DND-41 (cell line): ENCODE measurements around the gene RETREG2.

Experiments used
- EZH2 ChIP-seq: IDR thresholded peaks from 3 replicates; pipeline ENCODE4 v1.6.1; 2012; ENCODE audit warnings: borderline replicate concordance, low read depth, mild to moderate bottlenecking, moderate library complexity, low read length, inconsistent platforms; ENCODE audit not compliant: severe bottlenecking
- TF ChIP-seq, protein P1 (sequence below): IDR thresholded peaks from 2 replicates; pipeline ENCODE4 v1.5.1; 2012; ENCODE audit warnings: borderline replicate concordance, low read length, moderate library complexity, mild to moderate bottlenecking; ENCODE audit not compliant: poor library complexity, severe bottlenecking; ENCODE audit errors: extremely low read depth

DNA sequence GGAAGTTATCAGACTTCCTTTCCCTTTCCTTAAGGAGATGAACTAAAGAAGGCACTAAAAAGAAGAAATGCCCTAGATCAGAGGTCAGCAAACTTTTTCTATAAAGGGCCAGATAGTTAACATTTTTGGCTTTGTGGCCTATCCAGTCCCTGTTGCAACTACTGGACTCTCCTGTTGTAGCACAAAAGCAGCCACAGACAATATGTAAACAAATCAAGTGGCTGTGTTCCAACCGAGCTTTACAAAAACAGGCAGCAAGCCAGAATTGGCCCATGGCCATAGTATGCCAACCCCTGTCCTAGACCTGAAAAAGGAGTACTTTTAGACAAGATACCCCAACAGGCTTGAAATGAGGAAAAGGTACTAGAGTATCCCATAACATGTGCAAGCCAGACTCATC is 28.4 kb upstream of the RETREG2 start:
- TF ChIP-seq, protein P1, sequence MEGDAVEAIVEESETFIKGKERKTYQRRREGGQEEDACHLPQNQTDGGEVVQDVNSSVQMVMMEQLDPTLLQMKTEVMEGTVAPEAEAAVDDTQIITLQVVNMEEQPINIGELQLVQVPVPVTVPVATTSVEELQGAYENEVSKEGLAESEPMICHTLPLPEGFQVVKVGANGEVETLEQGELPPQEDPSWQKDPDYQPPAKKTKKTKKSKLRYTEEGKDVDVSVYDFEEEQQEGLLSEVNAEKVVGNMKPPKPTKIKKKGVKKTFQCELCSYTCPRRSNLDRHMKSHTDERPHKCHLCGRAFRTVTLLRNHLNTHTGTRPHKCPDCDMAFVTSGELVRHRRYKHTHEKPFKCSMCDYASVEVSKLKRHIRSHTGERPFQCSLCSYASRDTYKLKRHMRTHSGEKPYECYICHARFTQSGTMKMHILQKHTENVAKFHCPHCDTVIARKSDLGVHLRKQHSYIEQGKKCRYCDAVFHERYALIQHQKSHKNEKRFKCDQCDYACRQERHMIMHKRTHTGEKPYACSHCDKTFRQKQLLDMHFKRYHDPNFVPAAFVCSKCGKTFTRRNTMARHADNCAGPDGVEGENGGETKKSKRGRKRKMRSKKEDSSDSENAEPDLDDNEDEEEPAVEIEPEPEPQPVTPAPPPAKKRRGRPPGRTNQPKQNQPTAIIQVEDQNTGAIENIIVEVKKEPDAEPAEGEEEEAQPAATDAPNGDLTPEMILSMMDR: no peak
- TF ChIP-seq EZH2: no peak
